OCI-LY1 (cell line): ENCODE results near the gene LDLRAD4.

Experiments
- EZH2 ChIP-seq: fragments of 200-600 bp; sonication (generic), shearing (Covaris generic); IDR thresholded peaks from 2 replicates; pipeline ENCODE4 v1.8.0; 2017; ENCODE audit warnings: borderline replicate concordance, mixed run types, mild to moderate bottlenecking, antibody characterized with exemption, low read length, moderate library complexity, mixed read lengths
- TF ChIP-seq, protein P1 (sequence below): fragments of 200-600 bp; sonication (generic), shearing (Covaris generic); IDR thresholded peaks from 2 replicates; pipeline ENCODE4 v1.5.1; 2017; ENCODE audit warnings: mild to moderate bottlenecking, antibody characterized with exemption, low read length, moderate library complexity, mixed read lengths

DNA sequence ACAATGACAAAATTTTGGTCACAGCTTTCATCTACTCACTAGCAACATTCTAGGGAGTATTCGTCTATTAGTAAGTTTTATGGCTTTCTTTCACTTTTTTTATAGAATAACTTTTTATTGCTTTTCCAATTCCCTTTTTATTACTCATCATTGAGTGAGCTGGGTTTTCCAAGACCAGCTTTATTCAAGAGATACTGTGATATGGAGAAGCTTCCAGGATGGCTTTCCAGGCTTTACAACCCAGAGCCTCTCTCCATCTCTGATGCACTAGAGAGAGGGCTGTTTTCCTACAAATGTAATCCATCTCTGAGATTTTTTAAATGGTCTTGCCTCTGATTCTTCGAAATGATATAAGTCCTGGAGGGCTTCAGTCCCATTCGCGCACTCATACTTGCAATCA lies 118.3 kb downstream of the LDLRAD4 start:
- TF ChIP-seq, protein P1, sequence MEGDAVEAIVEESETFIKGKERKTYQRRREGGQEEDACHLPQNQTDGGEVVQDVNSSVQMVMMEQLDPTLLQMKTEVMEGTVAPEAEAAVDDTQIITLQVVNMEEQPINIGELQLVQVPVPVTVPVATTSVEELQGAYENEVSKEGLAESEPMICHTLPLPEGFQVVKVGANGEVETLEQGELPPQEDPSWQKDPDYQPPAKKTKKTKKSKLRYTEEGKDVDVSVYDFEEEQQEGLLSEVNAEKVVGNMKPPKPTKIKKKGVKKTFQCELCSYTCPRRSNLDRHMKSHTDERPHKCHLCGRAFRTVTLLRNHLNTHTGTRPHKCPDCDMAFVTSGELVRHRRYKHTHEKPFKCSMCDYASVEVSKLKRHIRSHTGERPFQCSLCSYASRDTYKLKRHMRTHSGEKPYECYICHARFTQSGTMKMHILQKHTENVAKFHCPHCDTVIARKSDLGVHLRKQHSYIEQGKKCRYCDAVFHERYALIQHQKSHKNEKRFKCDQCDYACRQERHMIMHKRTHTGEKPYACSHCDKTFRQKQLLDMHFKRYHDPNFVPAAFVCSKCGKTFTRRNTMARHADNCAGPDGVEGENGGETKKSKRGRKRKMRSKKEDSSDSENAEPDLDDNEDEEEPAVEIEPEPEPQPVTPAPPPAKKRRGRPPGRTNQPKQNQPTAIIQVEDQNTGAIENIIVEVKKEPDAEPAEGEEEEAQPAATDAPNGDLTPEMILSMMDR, result no peak
- no peak for TF ChIP-seq EZH2
